Measurements from ENCODE around the gene COLEC12.

Gene COLEC12

GRCh38 chr18:434410-434809, 66.1 kb downstream of the COLEC12 start:
- no peak for DNase-seq

DNA sequence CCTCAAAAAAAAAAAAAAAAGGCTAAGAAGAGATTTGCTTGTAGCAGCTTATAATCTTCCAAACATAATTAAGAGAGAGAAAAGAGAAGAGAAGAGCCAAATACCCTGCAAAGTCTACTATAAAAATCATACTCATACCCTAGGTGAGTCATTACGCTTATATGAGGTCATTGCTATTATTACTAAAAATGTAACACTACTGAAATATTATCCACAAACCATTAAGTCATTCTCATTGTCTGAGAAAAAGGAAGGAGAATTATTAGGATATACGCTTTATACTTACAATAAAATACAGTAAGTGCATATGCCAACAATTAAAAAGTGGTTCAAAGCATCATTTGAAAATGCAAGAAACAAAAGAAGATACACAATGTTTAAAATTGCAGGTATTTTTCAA, 66.5 kb downstream of the COLEC12 start:
- DNase-seq, result no peak

- DNase-seq, result no peak
Observed at GRCh38 chr18:433298-433697, 67.2 kb downstream of the COLEC12 start.

- no peak for DNase-seq
Observed at GRCh38 chr18:432791-433190, 67.7 kb downstream of the COLEC12 start.

GRCh38 chr18:429030-429429, 71.5 kb downstream of the COLEC12 start:
- no peak for DNase-seq

DNA sequence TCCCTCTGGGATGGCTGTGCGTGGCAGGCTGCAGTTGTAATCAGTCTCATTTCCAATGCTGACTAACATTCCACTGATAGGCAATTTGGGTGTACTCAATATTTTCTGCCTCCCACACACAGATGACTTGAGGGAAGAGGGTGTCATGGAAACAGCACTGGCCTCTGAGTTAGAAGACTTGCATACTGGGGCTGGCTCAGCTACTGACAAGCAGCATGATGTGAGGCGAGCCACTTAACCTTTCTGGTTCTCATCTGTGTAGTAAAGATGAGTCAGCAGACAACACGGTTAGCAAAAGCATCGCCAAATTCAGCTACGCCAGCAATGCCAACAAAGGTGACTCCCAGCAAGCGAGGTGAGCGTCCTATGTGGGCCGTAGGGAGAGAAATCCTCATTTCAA, 73.5 kb downstream of the COLEC12 start:
- no peak for DNase-seq

GRCh38 chr18:425106-425745, 75.3 kb downstream of the COLEC12 start:
- DNase-seq, result no peak

DNA sequence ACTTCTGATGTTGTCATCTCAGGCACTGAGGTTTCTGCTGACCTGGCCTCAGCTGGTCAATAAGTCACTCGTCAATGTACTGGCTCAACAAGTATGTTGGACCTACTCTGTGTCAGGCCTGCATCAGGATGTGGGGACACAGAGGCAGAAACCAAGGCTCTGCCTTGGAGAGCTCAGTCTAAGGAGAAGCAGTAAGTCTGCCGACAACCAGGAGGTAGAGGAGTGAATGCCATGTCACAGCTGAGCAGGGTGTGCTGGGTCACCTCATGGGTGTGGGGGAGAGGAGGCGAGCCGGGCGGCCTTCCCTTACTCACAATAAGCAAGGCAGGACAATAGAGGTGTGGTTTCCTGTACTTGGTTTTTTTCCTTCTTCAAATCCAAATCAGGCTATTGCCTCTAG, 75.8 kb downstream of the COLEC12 start:
- DNase-seq, result no peak

GRCh38 chr18:424071-424661, 76.3 kb downstream of the COLEC12 start:
- no peak for DNase-seq

DNA sequence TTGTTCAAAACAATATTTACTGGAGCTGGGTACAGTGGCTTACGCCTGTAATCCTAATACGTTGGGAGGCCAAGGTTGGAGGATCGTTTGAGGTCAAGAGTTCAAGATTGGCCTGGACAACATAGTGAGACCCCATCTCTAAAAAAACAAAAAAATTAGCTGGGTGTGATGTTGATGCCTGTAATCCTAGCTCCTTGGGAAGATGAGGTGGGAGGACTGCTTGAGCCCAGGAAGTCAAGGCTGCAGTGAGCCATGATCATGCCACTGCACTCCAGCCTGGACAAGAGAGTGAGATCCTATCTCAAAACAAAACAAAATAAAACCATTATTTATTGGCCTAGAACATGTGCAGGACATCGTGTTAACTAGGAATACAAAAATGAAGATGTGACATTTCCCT, 77.5 kb downstream of the COLEC12 start:
- no peak for DNase-seq

DNA sequence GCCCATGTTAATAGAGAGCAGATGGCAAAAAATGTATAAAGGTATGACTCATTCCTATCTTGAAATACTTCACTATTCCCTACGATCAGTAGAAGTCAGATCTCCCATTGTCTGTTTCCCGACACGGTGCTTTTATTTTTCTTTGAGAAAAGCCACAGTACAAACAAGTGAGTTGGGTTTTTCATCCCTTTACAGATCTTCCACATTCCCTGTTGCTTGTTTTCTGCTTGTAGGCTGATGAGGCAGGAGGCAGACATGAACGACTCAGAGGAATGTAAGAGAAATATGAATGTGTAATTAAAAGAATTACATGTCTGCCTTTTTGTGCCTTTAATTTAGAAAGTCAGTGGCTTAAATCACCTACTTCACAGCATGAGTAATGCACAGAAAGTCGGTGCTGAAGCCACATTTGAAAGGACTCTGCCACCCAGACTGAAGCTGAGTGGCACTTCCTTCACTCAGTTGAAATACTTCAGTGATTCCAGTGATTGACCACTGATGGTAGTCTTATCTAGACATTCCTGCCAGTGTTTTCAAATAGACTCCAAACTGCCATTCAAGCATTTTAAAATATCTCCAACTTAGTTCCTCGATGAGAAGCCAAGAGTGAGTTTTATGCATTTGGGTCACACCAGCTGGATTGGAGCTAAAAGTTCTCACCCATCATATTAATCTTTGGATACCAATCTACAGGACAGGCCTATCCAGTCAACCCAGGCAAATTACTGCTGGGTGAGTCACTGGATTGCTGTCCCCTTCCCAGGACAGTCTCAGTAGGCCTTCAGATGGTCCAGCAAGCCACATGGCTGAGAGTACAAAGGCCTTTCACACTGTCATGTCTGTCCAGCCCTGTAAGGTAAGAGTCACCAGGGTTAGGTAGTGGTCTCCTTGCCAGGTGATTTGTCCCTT, 79.0 kb downstream of the COLEC12 start:
- DNase-seq, result no peak

DNA sequence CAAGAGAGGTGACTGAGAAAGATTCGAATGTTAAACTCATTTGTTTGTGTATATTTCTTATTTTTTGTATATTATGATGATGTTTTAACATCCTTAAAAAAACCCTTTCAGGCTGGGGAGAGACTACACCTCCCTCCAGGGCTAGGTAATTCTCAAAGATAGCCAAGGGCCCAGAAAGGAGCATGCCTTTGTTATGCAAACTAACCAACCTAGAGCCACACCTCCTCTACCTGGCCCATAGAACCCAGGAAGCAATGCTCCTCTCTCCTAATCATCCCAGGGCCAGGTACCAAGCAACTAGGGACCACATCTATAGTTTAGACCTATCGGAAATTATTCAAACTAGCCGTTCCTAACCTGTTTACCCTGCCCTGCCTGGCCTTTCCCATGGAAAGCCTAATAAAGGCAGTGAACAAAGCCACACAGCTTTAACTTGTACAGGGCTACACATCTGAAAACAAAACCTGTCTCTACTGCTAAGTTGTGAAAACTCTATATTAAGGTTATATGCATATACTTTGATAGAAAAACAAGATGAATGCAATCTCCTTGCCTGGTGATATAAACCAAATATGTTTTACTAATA, 79.7 kb downstream of the COLEC12 start:
- no peak for DNase-seq

DNA sequence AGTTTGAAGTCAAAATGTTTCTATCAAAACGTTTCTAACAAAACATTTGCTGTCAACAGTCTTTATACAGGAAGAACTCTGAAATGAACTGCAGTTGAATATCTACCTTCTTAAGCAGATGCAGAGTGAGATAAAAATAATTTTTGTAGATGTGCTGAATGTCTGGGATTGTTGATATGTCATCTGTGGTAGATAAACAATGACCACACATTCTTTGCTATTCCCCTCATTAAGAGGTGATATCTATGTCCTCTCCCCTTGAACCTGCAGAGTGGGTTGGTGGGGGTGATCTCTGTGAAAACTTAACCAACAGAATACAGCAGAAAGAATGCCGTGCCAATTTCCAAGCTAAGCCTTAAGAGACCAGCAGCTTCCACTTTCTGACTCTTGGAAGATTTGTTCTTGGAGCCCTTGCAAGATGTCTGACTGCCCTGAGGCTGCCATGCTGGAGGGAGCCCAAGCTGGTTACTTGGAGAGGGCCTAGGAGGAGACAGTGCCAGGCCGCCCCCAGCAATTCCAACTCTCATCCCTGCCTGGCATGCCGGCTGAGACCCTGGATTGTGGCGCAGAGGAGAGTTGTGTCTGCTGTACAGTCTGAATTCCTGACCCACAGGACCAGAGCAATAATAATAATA, 80.8 kb downstream of the COLEC12 start:
- no peak for DNase-seq

DNA sequence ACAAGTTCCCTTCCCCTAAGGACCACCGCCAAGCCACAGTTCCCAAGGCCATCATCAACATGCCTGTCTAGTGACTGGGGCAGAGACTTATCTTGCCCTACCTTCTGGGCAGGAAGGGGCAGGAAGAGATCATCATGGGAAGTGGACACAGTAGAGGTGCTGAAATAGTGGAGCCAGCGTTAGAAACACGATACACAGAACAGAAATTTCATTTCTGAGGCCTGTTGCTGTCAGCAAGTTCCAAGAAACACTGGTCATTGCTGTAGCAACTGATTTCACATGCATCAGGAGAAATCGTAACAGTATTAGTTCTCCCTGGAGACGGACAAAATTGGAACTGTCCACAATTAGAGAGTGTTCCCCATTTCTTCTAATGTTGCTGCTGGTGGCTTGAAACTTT, 83.0 kb downstream of the COLEC12 start:
- DNase-seq, result no peak

- no peak for DNase-seq
Observed at GRCh38 chr18:416930-417329, 83.6 kb downstream of the COLEC12 start.

DNA sequence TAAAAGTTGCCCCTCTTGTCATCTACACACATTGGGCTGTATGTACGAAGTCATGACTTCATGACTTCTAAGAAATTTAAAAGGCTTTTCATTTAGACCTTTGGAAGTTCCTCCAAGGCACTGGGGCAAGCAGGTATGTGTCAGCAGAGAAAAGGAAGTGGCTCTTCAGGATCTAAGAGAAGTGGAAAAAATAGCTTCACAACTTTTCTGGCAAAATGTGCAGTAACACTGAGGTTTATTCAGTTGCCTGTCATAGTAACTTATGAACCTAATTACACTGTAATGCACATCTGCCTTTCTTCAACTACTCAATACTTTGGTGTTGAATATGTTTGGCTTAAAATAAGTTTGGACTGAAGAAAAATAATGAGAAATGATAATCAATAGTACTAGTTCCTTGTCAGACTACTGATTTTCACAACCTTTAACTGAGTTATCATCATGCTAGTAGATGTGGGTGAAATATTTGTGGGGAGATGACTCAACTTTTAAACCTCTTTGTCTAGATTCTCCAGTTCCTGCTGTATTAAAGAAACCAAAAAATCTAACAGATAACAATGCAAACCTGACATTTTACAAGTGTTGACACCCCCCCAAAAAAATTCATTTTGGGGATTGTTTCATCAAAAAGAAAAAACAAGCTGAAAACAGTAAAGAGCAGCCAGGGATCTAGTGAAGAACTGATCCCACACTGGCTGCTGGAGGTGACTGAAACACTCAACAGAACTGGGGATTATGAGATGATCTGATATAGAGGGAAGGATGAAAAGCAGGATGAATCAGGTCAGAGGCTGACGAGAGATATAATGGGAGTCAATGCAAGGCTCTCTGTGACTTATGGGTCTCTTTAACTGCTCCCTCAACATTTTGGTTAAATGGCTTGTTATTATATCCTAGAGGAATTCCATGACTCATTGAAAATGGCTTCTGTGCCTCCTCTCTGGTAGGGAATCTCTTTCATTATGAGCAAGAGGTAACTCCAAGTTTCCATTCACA, 84.6 kb downstream of the COLEC12 start:
- DNase-seq, result no peak

GRCh38 chr18:415047-415446, 85.5 kb downstream of the COLEC12 start:
- no peak for DNase-seq

DNA sequence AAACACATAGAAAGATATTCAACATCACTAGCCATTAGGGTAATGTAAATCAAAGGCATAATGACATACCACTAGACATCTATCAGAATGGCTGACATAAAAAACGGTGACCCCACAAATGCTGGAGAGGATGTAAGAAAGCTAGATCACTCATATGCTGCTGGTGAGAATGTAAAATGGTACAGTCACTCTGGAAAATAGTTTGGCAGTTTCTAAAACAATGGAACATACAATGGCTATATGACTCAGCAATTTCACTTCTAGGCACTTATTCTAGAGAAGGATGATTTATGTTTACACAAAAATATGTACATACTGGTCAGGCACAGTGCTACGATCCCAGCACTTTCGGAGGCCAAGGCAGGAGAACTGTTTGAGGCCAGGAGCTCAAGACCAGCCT, 87.3 kb downstream of the COLEC12 start:
- DNase-seq, result no peak

- DNase-seq, result no peak
Observed at GRCh38 chr18:410047-410455, 90.5 kb downstream of the COLEC12 start.

DNA sequence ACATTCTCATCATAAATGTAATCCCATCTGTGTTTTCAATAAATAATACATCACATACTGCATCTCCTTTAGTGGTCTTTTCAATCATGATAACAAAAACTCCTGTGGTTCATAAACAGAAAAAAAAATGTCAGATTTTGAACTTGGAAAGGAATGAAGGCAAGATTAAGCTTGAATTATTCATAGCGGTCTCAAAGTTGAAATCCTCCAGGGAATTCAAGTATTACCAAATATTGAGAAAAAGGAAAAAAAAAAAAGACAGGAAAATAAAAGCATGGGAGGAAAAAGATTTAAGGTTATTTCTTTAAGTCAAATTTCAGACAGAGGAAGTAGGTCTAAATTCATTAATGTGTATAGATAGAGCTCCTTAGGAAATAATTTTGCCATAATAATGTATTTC, 92.1 kb downstream of the COLEC12 start:
- DNase-seq, result no peak

DNA sequence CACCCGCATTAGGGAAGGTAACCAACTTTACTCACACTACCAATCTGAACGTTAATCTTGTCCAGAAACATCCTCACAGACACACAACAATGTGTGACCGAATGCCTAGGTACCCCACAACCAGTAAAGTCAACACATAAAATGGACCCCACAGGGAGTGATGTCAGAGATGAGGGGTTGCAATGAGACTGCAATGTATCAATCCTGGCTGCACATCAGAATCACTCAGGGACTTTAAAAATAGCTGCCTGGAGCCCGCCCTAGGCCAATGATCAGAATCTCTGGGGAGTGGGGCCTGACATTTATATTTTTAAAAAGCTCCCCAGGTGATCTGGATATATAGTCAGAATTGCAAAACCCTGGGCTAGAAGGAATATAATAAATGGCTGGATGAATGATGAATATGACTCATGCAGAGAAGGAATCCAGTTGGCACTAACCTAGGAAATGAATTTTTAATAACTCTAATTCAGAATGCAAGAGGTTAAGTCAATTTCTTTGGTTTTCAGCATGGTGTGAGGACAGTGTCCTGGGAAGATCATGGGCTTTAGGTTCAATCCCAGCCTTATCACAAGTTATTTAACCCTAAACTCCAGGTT, 92.8 kb downstream of the COLEC12 start:
- no peak for DNase-seq

DNA sequence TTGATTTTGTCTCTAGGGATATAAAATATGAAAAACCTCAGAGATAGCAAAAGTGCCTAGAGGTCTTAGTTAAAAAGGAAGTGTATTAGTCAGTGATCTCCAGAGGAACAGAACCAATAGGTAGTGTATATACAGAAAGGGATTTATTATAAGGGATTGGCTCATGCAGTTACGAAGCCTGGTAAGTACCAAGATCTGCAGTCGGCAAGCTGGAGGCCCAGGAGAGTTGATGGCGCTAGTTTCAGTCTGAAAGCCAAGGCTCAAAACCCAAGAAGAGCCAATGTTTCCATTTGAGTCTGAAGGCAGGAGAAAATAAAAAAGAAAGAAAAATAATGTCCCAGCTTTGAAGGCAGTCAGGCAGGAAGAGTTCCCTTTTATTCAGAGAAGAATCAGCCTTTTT, 93.3 kb downstream of the COLEC12 start:
- no peak for DNase-seq
